ENCODE measurements around the gene RAB40C.

GRCh38 chr16:574021-574760 lies 15.7 kb upstream of the RAB40C start:
- no peak for TF ChIP-seq TSHZ2 (CRISPR knock-in tag; IDR thresholded peaks at IDR 0.05)
- TF ChIP-seq ISL1 (CRISPR knock-in tag; IDR thresholded peaks at IDR 0.05) = no peak
